Measurements from ENCODE around the gene SLC39A7. TPM values are rescaled to one million over a fixed set of nuclear protein-coding genes. Genes with fewer than 3 reads are reported as not detected.

Gene SLC39A7
- total and polyA plus RNA-seq, 2 of the 13 experiments (the other 11 are each of a cell fraction or from before 2014, with no cell fraction given): 142 to 229 TPM

DNA sequence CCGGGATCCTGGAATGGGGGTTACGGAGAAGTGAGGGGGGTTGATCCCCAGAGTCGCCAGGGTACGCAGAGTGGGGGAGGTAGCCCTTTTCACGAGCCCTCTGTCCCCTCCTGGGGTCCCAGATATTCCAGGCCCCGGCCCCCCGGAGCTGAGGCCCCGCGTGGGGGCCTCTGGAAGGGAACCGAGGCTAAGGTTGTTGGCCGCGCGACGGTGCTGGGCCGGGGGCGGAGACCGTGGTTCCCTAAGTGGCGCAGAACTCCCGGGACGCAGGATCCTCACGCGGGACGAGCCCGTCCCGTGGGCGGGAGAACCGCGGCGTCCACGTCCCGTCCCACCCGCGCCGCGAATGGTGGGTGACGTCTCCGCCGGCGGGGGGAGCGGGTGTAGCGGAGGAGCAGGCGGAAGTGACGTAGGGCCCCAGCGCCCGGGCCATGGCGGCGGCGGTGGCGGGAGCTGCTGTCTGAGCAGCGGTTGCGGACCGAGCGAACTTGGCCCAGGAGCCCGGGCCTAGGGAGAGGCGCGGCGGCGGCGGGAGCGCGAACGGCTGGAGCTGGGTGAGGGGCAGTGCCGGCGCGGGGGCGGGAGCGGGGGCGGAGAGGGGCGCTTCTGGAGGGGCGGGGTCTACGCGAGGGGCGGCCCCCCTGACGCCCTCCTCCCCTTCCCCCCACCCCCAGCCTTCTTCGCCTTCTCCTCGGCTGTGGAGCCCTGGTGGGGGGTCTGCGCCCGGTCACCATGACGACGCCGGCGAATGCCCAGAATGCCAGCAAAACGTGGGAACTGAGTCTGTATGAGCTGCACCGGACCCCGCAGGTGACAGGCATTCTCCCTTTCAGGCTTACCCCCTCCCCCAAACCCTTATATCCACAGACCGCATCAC is 7.7 kb downstream of the SLC39A7 start, which contains the start of gene RING1 (continued):
- TF ChIP-seq, protein P1, sequence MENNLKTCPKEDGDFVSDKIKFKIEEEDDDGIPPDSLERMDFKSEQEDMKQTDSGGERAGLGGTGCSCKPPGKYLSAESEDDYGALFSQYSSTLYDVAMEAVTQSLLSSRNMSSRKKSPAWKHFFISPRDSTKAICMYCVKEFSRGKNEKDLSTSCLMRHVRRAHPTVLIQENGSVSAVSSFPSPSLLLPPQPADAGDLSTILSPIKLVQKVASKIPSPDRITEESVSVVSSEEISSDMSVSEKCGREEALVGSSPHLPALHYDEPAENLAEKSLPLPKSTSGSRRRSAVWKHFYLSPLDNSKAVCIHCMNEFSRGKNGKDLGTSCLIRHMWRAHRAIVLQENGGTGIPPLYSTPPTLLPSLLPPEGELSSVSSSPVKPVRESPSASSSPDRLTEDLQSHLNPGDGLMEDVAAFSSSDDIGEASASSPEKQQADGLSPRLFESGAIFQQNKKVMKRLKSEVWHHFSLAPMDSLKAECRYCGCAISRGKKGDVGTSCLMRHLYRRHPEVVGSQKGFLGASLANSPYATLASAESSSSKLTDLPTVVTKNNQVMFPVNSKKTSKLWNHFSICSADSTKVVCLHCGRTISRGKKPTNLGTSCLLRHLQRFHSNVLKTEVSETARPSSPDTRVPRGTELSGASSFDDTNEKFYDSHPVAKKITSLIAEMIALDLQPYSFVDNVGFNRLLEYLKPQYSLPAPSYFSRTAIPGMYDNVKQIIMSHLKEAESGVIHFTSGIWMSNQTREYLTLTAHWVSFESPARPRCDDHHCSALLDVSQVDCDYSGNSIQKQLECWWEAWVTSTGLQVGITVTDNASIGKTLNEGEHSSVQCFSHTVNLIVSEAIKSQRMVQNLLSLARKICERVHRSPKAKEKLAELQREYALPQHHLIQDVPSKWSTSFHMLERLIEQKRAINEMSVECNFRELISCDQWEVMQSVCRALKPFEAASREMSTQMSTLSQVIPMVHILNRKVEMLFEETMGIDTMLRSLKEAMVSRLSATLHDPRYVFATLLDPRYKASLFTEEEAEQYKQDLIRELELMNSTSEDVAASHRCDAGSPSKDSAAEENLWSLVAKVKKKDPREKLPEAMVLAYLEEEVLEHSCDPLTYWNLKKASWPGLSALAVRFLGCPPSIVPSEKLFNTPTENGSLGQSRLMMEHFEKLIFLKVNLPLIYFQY (CRISPR knock-in tag; IDR thresholded peaks at IDR 0.05; ENCODE audit: borderline replicate concordance): 0 out of 2 replicates have a peak, but pooled peaks have one; percentile 65
- peak; percentile 37; the same call in 1 of the 2 replicates for TF ChIP-seq NFYC (CRISPR knock-in tag; IDR thresholded peaks at IDR 0.05)
- TF ChIP-seq, protein P2, sequence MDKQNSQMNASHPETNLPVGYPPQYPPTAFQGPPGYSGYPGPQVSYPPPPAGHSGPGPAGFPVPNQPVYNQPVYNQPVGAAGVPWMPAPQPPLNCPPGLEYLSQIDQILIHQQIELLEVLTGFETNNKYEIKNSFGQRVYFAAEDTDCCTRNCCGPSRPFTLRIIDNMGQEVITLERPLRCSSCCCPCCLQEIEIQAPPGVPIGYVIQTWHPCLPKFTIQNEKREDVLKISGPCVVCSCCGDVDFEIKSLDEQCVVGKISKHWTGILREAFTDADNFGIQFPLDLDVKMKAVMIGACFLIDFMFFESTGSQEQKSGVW (CRISPR knock-in tag; IDR thresholded peaks at IDR 0.05; ENCODE audit: borderline replicate concordance): no peak
- TF ChIP-seq, protein P3, sequence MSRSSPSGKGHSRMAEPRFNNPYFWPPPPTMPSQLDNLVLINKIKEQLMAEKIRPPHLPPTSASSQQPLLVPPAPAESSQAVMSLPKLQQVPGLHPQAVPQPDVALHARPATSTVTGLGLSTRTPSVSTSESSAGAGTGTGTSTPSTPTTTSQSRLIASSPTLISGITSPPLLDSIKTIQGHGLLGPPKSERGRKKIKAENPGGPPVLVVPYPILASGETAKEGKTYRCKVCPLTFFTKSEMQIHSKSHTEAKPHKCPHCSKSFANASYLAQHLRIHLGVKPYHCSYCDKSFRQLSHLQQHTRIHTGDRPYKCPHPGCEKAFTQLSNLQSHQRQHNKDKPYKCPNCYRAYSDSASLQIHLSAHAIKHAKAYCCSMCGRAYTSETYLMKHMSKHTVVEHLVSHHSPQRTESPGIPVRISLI (CRISPR knock-in tag; IDR thresholded peaks at IDR 0.05; ENCODE audit: borderline replicate concordance): no peak
- TF ChIP-seq, protein P4, sequence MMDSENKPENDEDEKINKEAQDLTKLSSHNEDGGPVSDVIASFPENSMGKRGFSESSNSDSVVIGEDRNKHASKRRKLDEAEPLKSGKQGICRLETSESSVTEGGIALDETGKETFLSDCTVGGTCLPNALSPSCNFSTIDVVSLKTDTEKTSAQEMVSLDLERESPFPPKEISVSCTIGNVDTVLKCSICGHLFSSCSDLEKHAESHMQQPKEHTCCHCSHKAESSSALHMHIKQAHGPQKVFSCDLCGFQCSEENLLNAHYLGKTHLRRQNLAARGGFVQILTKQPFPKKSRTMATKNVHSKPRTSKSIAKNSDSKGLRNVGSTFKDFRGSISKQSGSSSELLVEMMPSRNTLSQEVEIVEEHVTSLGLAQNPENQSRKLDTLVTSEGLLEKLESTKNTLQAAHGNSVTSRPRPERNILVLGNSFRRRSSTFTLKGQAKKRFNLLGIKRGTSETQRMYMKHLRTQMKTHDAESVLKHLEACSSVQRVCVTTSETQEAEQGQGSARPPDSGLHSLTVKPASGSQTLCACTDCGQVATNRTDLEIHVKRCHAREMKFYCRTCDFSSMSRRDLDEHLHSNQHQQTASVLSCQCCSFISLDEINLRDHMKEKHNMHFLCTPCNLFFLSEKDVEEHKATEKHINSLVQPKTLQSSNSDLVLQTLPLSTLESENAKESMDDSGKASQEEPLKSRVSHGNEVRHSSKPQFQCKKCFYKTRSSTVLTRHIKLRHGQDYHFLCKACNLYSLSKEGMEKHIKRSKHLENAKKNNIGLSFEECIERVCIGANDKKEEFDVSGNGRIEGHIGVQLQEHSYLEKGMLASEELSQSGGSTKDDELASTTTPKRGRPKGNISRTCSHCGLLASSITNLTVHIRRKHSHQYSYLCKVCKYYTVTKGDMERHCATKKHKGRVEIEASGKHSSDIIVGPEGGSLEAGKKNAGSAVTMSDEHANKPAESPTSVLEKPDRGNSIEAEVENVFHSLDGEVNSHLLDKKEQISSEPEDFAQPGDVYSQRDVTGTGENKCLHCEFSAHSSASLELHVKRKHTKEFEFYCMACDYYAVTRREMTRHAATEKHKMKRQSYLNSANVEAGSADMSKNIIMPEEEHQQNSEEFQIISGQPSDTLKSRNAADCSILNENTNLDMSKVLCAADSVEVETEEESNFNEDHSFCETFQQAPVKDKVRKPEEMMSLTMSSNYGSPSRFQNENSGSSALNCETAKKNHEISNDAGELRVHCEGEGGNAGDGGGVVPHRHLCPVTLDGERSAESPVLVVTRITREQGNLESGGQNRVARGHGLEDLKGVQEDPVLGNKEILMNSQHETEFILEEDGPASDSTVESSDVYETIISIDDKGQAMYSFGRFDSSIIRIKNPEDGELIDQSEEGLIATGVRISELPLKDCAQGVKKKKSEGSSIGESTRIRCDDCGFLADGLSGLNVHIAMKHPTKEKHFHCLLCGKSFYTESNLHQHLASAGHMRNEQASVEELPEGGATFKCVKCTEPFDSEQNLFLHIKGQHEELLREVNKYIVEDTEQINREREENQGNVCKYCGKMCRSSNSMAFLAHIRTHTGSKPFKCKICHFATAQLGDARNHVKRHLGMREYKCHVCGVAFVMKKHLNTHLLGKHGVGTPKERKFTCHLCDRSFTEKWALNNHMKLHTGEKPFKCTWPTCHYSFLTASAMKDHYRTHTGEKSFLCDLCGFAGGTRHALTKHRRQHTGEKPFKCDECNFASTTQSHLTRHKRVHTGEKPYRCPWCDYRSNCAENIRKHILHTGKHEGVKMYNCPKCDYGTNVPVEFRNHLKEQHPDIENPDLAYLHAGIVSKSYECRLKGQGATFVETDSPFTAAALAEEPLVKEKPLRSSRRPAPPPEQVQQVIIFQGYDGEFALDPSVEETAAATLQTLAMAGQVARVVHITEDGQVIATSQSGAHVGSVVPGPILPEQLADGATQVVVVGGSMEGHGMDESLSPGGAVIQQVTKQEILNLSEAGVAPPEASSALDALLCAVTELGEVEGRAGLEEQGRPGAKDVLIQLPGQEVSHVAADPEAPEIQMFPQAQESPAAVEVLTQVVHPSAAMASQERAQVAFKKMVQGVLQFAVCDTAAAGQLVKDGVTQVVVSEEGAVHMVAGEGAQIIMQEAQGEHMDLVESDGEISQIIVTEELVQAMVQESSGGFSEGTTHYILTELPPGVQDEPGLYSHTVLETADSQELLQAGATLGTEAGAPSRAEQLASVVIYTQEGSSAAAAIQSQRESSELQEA (CRISPR knock-in tag; IDR thresholded peaks at IDR 0.05; ENCODE audit: not compliant biosample characterization): peak; percentile 86
- TF ChIP-seq SIN3A (IDR thresholded peaks at IDR 0.05; ENCODE audit: borderline replicate concordance, low read depth, low read length): 0 out of 2 replicates have a peak, but pooled peaks have one; percentile 73
- TF ChIP-seq, protein P5, sequence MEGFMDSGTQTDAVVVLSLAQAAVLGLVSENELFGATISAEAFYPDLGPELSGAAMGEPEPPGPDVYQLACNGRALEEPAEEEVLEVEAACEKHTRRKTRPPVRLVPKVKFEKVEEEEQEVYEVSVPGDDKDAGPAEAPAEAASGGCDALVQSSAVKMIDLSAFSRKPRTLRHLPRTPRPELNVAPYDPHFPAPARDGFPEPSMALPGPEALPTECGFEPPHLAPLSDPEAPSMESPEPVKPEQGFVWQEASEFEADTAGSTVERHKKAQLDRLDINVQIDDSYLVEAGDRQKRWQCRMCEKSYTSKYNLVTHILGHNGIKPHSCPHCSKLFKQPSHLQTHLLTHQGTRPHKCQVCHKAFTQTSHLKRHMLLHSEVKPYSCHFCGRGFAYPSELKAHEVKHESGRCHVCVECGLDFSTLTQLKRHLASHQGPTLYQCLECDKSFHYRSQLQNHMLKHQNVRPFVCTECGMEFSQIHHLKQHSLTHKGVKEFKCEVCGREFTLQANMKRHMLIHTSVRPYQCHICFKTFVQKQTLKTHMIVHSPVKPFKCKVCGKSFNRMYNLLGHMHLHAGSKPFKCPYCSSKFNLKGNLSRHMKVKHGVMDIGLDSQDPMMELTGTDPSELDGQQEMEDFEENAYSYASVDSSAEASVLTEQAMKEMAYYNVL (CRISPR knock-in tag; IDR thresholded peaks at IDR 0.05; ENCODE audit: borderline replicate concordance): peak; percentile 88
- TF ChIP-seq, protein P6, sequence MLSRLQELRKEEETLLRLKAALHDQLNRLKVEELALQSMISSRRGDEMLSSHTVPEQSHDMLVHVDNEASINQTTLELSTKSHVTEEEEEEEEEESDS (CRISPR knock-in tag; IDR thresholded peaks at IDR 0.05; ENCODE audit: borderline replicate concordance): no peak
- no peak for TF ChIP-seq NBN (conservative IDR thresholded peaks at IDR 0.05)
- TF ChIP-seq FOXM1 (CRISPR knock-in tag; IDR thresholded peaks at IDR 0.05): peak; percentile 11
